ENCODE measurements around the gene RGS6. TPM values are rescaled to one million over a fixed set of nuclear protein-coding genes. Genes with fewer than 3 reads are reported as not detected.

The RGS6 gene
- total and polyA plus RNA-seq, 4 donors, result 0.06 to 5.3 (median 0.17) TPM; not detected in 1

DNA sequence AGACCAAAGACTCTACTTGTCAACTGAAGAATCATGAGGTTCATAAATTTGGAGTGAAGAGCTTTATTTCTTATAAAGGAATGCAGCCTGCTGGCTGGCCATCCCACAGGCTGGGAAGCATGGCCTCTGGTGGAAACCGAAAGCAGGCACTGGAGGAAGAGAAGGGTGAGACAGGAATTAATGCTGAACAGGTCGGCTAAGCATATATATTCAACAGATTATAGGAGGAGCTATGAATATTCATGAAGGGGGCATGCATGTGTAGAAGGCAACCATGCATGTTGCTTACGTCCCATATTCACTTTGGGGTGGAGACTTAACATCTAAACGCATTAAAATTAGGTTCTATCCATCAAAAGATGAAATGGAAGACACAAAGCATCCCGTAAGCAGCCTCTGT, 20.6 kb upstream of the RGS6 start:
- Histone ChIP-seq H3K9me3 (ENCODE audit: control insufficient read depth in 4 of 4, low read length in 3 of 4) (no peaks in the 10 kb centered on the region), H3K4me1 (ENCODE audit: control insufficient read depth in 4 of 4, insufficient read depth in 4 of 4, low read length in 3 of 4) (no peaks in the 10 kb centered on the region), H3K9ac (ENCODE audit: low read depth in 1 of 2, low read length in 2 of 2) (no peak overlapping the region), H3K27me3 (ENCODE audit: control insufficient read depth in 4 of 4, insufficient read depth in 4 of 4, low read length in 3 of 4) (peaks cover 0 to 2% (median 1%) of the 10 kb centered on the region in 4 donors), H3K36me3 (ENCODE audit: control insufficient read depth in 4 of 4, insufficient read depth in 3 of 4, low read depth in 1 of 4, low read length in 3 of 4) (no peaks in the 10 kb centered on the region), H3K4me3 (ENCODE audit: low read depth in 1 of 3, low read length in 3 of 3) (no peak overlapping the region), H3K27ac (ENCODE audit: low read depth in 1 of 2, low read length in 2 of 2) (no peak overlapping the region)
- TF ChIP-seq EGR1 (IDR thresholded peaks at IDR 0.05; ENCODE audit: low read depth in 2 of 2), result no peak
- TF ChIP-seq FOXA2 (IDR thresholded peaks at IDR 0.05), result no peak
- no peak for TF ChIP-seq GABPA (IDR thresholded peaks at IDR 0.05 in 1 of 2, conservative IDR thresholded peaks at IDR 0.05 in 1 of 2)
- TF ChIP-seq, protein P1, sequence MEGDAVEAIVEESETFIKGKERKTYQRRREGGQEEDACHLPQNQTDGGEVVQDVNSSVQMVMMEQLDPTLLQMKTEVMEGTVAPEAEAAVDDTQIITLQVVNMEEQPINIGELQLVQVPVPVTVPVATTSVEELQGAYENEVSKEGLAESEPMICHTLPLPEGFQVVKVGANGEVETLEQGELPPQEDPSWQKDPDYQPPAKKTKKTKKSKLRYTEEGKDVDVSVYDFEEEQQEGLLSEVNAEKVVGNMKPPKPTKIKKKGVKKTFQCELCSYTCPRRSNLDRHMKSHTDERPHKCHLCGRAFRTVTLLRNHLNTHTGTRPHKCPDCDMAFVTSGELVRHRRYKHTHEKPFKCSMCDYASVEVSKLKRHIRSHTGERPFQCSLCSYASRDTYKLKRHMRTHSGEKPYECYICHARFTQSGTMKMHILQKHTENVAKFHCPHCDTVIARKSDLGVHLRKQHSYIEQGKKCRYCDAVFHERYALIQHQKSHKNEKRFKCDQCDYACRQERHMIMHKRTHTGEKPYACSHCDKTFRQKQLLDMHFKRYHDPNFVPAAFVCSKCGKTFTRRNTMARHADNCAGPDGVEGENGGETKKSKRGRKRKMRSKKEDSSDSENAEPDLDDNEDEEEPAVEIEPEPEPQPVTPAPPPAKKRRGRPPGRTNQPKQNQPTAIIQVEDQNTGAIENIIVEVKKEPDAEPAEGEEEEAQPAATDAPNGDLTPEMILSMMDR (IDR thresholded peaks at IDR 0.05; ENCODE audit: low read depth, low read length, missing input control), result no peak
- TF ChIP-seq FOXA1 (IDR thresholded peaks at IDR 0.05), result no peak
- TF ChIP-seq, protein P2, sequence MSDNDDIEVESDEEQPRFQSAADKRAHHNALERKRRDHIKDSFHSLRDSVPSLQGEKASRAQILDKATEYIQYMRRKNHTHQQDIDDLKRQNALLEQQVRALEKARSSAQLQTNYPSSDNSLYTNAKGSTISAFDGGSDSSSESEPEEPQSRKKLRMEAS (IDR thresholded peaks at IDR 0.05), result no peak
- no peak for TF ChIP-seq JUND (IDR thresholded peaks at IDR 0.05)
- TF ChIP-seq NR2F2 (IDR thresholded peaks at IDR 0.05), result no peak
- no peak for TF ChIP-seq SP1 (IDR thresholded peaks at IDR 0.05)
- TF ChIP-seq, protein P3, sequence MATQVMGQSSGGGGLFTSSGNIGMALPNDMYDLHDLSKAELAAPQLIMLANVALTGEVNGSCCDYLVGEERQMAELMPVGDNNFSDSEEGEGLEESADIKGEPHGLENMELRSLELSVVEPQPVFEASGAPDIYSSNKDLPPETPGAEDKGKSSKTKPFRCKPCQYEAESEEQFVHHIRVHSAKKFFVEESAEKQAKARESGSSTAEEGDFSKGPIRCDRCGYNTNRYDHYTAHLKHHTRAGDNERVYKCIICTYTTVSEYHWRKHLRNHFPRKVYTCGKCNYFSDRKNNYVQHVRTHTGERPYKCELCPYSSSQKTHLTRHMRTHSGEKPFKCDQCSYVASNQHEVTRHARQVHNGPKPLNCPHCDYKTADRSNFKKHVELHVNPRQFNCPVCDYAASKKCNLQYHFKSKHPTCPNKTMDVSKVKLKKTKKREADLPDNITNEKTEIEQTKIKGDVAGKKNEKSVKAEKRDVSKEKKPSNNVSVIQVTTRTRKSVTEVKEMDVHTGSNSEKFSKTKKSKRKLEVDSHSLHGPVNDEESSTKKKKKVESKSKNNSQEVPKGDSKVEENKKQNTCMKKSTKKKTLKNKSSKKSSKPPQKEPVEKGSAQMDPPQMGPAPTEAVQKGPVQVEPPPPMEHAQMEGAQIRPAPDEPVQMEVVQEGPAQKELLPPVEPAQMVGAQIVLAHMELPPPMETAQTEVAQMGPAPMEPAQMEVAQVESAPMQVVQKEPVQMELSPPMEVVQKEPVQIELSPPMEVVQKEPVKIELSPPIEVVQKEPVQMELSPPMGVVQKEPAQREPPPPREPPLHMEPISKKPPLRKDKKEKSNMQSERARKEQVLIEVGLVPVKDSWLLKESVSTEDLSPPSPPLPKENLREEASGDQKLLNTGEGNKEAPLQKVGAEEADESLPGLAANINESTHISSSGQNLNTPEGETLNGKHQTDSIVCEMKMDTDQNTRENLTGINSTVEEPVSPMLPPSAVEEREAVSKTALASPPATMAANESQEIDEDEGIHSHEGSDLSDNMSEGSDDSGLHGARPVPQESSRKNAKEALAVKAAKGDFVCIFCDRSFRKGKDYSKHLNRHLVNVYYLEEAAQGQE (IDR thresholded peaks at IDR 0.05), result no peak
- no peak for TF ChIP-seq HNF4G (IDR thresholded peaks at IDR 0.05)
- TF ChIP-seq HNF4A (conservative IDR thresholded peaks at IDR 0.05), result no peak
- no peak for TF ChIP-seq YY1 (IDR thresholded peaks at IDR 0.05)
- TF ChIP-seq, protein P4, sequence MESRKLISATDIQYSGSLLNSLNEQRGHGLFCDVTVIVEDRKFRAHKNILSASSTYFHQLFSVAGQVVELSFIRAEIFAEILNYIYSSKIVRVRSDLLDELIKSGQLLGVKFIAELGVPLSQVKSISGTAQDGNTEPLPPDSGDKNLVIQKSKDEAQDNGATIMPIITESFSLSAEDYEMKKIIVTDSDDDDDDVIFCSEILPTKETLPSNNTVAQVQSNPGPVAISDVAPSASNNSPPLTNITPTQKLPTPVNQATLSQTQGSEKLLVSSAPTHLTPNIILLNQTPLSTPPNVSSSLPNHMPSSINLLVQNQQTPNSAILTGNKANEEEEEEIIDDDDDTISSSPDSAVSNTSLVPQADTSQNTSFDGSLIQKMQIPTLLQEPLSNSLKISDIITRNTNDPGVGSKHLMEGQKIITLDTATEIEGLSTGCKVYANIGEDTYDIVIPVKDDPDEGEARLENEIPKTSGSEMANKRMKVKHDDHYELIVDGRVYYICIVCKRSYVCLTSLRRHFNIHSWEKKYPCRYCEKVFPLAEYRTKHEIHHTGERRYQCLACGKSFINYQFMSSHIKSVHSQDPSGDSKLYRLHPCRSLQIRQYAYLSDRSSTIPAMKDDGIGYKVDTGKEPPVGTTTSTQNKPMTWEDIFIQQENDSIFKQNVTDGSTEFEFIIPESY (IDR thresholded peaks at IDR 0.05), result no peak
- TF ChIP-seq, protein P5, sequence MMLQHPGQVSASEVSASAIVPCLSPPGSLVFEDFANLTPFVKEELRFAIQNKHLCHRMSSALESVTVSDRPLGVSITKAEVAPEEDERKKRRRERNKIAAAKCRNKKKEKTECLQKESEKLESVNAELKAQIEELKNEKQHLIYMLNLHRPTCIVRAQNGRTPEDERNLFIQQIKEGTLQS (IDR thresholded peaks at IDR 0.05), result no peak
- WGBS, result 81% methylated on average over 5 of the region's 5 CpGs
- no peak for DNase-seq (ENCODE audit: low spot score)

DNA sequence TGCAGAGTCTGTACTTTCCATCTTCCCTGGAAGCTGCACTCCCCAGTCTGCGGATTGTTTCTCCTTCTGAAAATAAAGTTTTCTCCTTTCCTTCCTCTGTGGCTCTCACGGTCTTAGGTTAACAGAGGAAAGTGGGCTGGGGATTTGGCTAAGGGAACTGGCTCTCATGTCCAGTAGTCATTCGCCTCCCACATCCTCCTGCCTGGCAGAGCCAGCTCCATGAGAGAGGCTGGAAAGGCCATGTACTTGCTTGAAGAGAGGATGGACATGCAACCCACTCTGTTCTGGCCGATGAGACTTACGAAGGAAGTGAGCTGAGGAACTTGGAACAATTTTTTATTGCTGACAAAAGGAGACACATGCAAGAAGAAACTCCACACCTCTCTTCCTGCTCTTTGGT, 18.9 kb upstream of the RGS6 start:
- Histone ChIP-seq H3K36me3 (ENCODE audit: control insufficient read depth in 4 of 4, insufficient read depth in 3 of 4, low read depth in 1 of 4, low read length in 3 of 4) (no peaks in the 10 kb centered on the region), H3K27me3 (ENCODE audit: control insufficient read depth in 4 of 4, insufficient read depth in 4 of 4, low read length in 3 of 4) (peaks cover 0 to 2% (median 0%) of the 10 kb centered on the region in 4 donors), H3K4me3 (ENCODE audit: low read depth in 1 of 3, low read length in 3 of 3) (no peak overlapping the region), H3K4me1 (ENCODE audit: control insufficient read depth in 4 of 4, insufficient read depth in 4 of 4, low read length in 3 of 4) (no peaks in the 10 kb centered on the region), H3K9ac (ENCODE audit: low read depth in 1 of 2, low read length in 2 of 2) (no peak overlapping the region), H3K9me3 (ENCODE audit: control insufficient read depth in 4 of 4, low read length in 3 of 4) (no peaks in the 10 kb centered on the region), H3K27ac (ENCODE audit: low read depth in 1 of 2, low read length in 2 of 2) (no peak overlapping the region)
- TF ChIP-seq GABPA (IDR thresholded peaks at IDR 0.05 in 1 of 2, conservative IDR thresholded peaks at IDR 0.05 in 1 of 2) (no peak), RXRA (IDR thresholded peaks at IDR 0.05) (no peak)
- TF ChIP-seq, protein P2 (IDR thresholded peaks at IDR 0.05), result no peak
- TF ChIP-seq, protein P5 (IDR thresholded peaks at IDR 0.05), result no peak
- 73% methylated on average over 5 of the region's 5 CpGs for WGBS
- DNase-seq (ENCODE audit: low spot score), result no peak
